Vagina (tissue), 2 donors: Measurements from ENCODE around the gene CETN1. TPM values are rescaled to one million over a fixed set of nuclear protein-coding genes. Genes with fewer than 3 reads are reported as not detected.

ENCODE experiments used
- DNase-seq, 2 donors: peaks; one replicate each; pipeline ENCODE4 v3.0.0-alpha.2; 2017; ENCODE audit errors: extremely low spot score in 2 of 2
- H3K27ac ChIP-seq: fragments of 200-600 bp; sonication (generic); one replicate; pipeline ENCODE4 v1.5.1; 2019
- H3K27me3 ChIP-seq: fragments of 200-600 bp; sonication (generic); one replicate; pipeline ENCODE4 v1.5.1; 2019
- H3K36me3 ChIP-seq, 2 donors: fragments of 200-600 bp; sonication (generic); one replicate each; pipeline ENCODE4 v1.5.1; 2017 to 2019
- H3K4me1 ChIP-seq: fragments of 200-600 bp; sonication (generic); one replicate; pipeline ENCODE4 v1.5.1; 2019
- H3K4me3 ChIP-seq, 2 donors: fragments of 200-600 bp; sonication (generic); 1 replicate in 1 of 2; 2 replicates in 1 of 2; pipeline ENCODE4 v1.5.1; 2016 to 2019
- H3K9me3 ChIP-seq: fragments of 200-600 bp; sonication (generic); one replicate; pipeline ENCODE4 v1.5.1; 2019
- CTCF ChIP-seq, 3 experiments: fragments of 450-650 bp in 2 of 3; fragments of 200-600 bp in 1 of 3; sonication (generic) in 1 of 3; IDR thresholded peaks; one replicate each; pipeline ENCODE4 v1.5.1; 2017 to 2019; ENCODE audit warnings: antibody characterized with exemption in 3 of 3, mild to moderate bottlenecking in 2 of 3, moderate library complexity in 2 of 3
- POLR2A ChIP-seq, 2 donors: fragments of 450-650 bp; IDR thresholded peaks; one replicate each; pipeline ENCODE4 v1.6.1; 2017; ENCODE audit warnings: antibody characterized with exemption in 2 of 2, mild to moderate bottlenecking in 2 of 2, moderate library complexity in 2 of 2
- POLR2AphosphoS5 ChIP-seq, 2 donors: sonication (generic); formaldehyde crosslinking; IDR thresholded peaks; one replicate each; pipeline ENCODE4 v1.9.0; 2017; ENCODE audit warnings: antibody characterized with exemption in 2 of 2, mild to moderate bottlenecking in 2 of 2, low read depth in 1 of 2; ENCODE audit not compliant: insufficient read depth in 1 of 2
- intact Hi-C: fragments of 100-400 bp; cut with DNase I; formaldehyde crosslinking; loops from one replicate; pipeline ENCODE4 v1.15.1; 2023
- total RNA-seq: library from RNA; depleted of rRNA; stranded (reverse); fragments of >200 nt; gene quantifications from one replicate; pipeline ENCODE4 v1.2.3, GENCODE V29; 2016

CETN1 gene
- total RNA-seq, 1 donor from 2014 or later: not detected

DNA sequence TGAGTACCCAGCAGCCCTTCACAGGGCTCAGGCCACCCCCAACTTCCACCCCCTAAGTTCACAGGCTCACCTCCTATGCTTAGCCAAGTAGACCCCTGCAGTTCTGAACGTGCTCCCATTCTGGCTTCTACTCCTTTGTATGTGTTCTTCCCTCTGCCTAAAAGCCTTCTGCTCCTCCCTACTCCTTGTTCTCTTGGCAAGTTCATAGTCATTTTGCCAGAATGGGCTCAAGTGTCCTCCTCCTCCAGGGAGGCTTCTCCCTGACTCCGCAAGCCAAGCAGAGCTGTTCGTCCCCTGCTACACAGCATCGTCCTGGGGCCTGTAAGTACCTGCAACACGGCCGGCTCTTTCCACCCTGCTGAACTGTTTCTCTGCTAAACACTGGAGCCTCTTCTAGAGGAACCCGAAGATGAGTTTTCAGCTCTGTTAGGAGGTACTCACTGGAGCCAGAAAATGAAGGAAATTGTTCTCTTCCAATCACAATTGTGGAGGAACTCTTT is 14.6 kb upstream of the CETN1 start:
- H3K36me3 ChIP-seq: no peaks in the 10 kb centered on the region
- H3K4me1 ChIP-seq: no peaks in the 10 kb centered on the region
- H3K27me3 ChIP-seq: no peaks in the 10 kb centered on the region
- no peak overlapping the region for H3K27ac ChIP-seq
- TF ChIP-seq POLR2A (IDR thresholded peaks at IDR 0.05) (no peak), CTCF (IDR thresholded peaks at IDR 0.05) (no peak), POLR2AphosphoS5 (IDR thresholded peaks at IDR 0.05; ENCODE audit: insufficient read depth in 1 of 2, low read depth in 1 of 2) (no peak)
- intact Hi-C loops: no loop called here
- no peak for DNase-seq
- H3K9me3 ChIP-seq: no peaks in the 10 kb centered on the region
- H3K4me3 ChIP-seq: no peak overlapping the region

- no peak overlapping the region for H3K4me3 ChIP-seq
- TF ChIP-seq CTCF (IDR thresholded peaks at IDR 0.05) (no peak), POLR2A (IDR thresholded peaks at IDR 0.05) (no peak), POLR2AphosphoS5 (IDR thresholded peaks at IDR 0.05; ENCODE audit: insufficient read depth in 1 of 2, low read depth in 1 of 2) (no peak)
- H3K9me3 ChIP-seq: no peaks in the 10 kb centered on the region
- H3K36me3 ChIP-seq: no peaks in the 10 kb centered on the region
- no peaks in the 10 kb centered on the region for H3K4me1 ChIP-seq
- intact Hi-C loops: no loop called here
- DNase-seq: no peak
- H3K27me3 ChIP-seq: no peaks in the 10 kb centered on the region
- no peak overlapping the region for H3K27ac ChIP-seq
These were observed 13.1 kb upstream of the CETN1 start for GRCh38 chr18:567122-567521.

GRCh38 chr18:568731-569130 is 11.4 kb upstream of the CETN1 start:
- no peak for DNase-seq
- H3K4me3 ChIP-seq: no peak overlapping the region
- H3K36me3 ChIP-seq: no peaks in the 10 kb centered on the region
- no peak overlapping the region for H3K27ac ChIP-seq
- peaks cover 4% of the 10 kb centered on the region for H3K4me1 ChIP-seq
- TF ChIP-seq POLR2AphosphoS5 (IDR thresholded peaks at IDR 0.05; ENCODE audit: insufficient read depth in 1 of 2, low read depth in 1 of 2) (no peak), CTCF (IDR thresholded peaks at IDR 0.05) (no peak), POLR2A (IDR thresholded peaks at IDR 0.05) (no peak)
- intact Hi-C loops: no loop called here
- H3K9me3 ChIP-seq: no peaks in the 10 kb centered on the region
- H3K27me3 ChIP-seq: no peaks in the 10 kb centered on the region

DNA sequence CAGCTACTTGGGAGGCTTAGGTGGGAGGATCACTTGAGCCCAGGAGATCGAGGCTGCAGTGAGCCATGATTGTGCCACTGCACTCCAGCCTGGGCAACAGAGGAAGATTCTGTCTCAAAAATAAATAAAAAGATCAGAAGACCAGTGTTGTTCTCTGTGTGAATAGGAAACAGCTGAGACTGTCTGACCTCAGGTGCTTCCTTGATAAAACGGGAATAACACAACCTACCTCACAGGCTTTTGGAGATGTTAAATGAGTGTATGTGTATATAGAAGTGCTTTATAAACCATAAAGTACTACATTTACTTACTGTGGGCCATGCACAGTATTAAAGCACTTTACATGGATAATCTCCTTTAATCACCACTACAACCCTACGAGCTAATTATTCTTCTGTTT is 9.9 kb upstream of the CETN1 start:
- intact Hi-C loops: loop anchor here (5.0 kb wide), 1 partner anchor 98 kb away; no protein-coding TSS in a partner anchor
- Histone ChIP-seq H3K4me3 (no peak overlapping the region), H3K4me1 (peaks cover 16% of the 10 kb centered on the region), H3K27ac (no peak overlapping the region), H3K27me3 (no peaks in the 10 kb centered on the region), H3K36me3 (no peaks in the 10 kb centered on the region), H3K9me3 (no peaks in the 10 kb centered on the region)
- DNase-seq: no peak
- TF ChIP-seq POLR2AphosphoS5 (IDR thresholded peaks at IDR 0.05; ENCODE audit: insufficient read depth in 1 of 2, low read depth in 1 of 2) (no peak), CTCF (IDR thresholded peaks at IDR 0.05) (no peak), POLR2A (IDR thresholded peaks at IDR 0.05) (no peak)

- Histone ChIP-seq H3K4me1 (peaks cover 16% of the 10 kb centered on the region), H3K27ac (no peak overlapping the region), H3K27me3 (no peaks in the 10 kb centered on the region), H3K9me3 (no peaks in the 10 kb centered on the region), H3K4me3 (no peak overlapping the region), H3K36me3 (no peaks in the 10 kb centered on the region)
- intact Hi-C loops: loop anchor here (5.0 kb wide), 1 partner anchor 98 kb away; no protein-coding TSS in a partner anchor
- DNase-seq: no peak
- no peak for TF ChIP-seq POLR2A (IDR thresholded peaks at IDR 0.05)
- TF ChIP-seq CTCF (IDR thresholded peaks at IDR 0.05): no peak
- TF ChIP-seq POLR2AphosphoS5 (IDR thresholded peaks at IDR 0.05; ENCODE audit: insufficient read depth in 1 of 2, low read depth in 1 of 2): no peak
These were observed 9.5 kb upstream of the CETN1 start for GRCh38 chr18:570697-571096.
